Gastroesophageal sphincter (tissue), 4 donors: ENCODE results near the gene PIGR. TPM values are rescaled to one million over a fixed set of nuclear protein-coding genes. Genes with fewer than 3 reads are reported as not detected.

ENCODE experiments used
- ATAC-seq: fragments of 150-250 bp; one replicate; pipeline ENCODE4 v1.9.1; 2016; ENCODE audit warnings: mild to moderate bottlenecking, moderate library complexity
- H3K27ac ChIP-seq, 4 donors: fragments of 200-600 bp; sonication (generic) in 3 of 4; 1 replicate in 3 of 4; 2 replicates in 1 of 4; pipeline ENCODE4 v1.5.1; 2016 to 2019
- H3K27me3 ChIP-seq: fragments of 200-600 bp; sonication (generic); one replicate; pipeline ENCODE4 v1.5.1; 2019
- H3K36me3 ChIP-seq, 2 donors: fragments of 200-600 bp; sonication (generic); one replicate each; pipeline ENCODE4 v1.5.1; 2019; ENCODE audit warnings: control low read depth in 1 of 2
- H3K4me1 ChIP-seq, 3 donors: fragments of 200-600 bp; sonication (generic); 1 replicate in 2 of 3; 2 replicates in 1 of 3; pipeline ENCODE4 v1.5.1; 2016 to 2019; ENCODE audit warnings: control low read depth in 2 of 3
- H3K4me3 ChIP-seq, 2 donors: fragments of 200-600 bp; sonication (generic); one replicate each; pipeline ENCODE4 v1.5.1; 2019; ENCODE audit warnings: mild to moderate bottlenecking in 1 of 2, moderate library complexity in 1 of 2
- H3K9me3 ChIP-seq, 3 donors: fragments of 200-600 bp; sonication (generic); one replicate each; pipeline ENCODE4 v1.5.1; 2017 to 2019; ENCODE audit warnings: control low read depth in 2 of 3
- CTCF ChIP-seq, 4 experiments: fragments of 200-600 bp in 2 of 4; fragments of 450-650 bp in 2 of 4; sonication (generic) in 1 of 4; IDR thresholded peaks; one replicate each; pipeline ENCODE4 v1.5.1; 2017 to 2019; ENCODE audit warnings: antibody characterized with exemption in 4 of 4, mild to moderate bottlenecking in 2 of 4, moderate library complexity in 2 of 4
- EP300 ChIP-seq: sonication (generic); formaldehyde crosslinking; IDR thresholded peaks from one replicate; pipeline ENCODE4 v1.6.1; 2017; ENCODE audit warnings: antibody characterized with exemption, mild to moderate bottlenecking
- POLR2A ChIP-seq, 2 donors: fragments of 450-650 bp; IDR thresholded peaks; one replicate each; pipeline ENCODE4 v1.6.1; 2017; ENCODE audit warnings: antibody characterized with exemption in 2 of 2, mild to moderate bottlenecking in 2 of 2, moderate library complexity in 1 of 2
- POLR2AphosphoS5 ChIP-seq: sonication (generic); formaldehyde crosslinking; IDR thresholded peaks from one replicate; pipeline ENCODE4 v1.6.1; 2017; ENCODE audit warnings: antibody characterized with exemption
- WGBS, 2 donors: methylation state at CpG; one replicate each; pipeline ENCODE4 v1.1.5; 2018; ENCODE audit warnings: low coverage in 1 of 2; 5-methylcytosine and 5-hydroxymethylcytosine counted together
- total RNA-seq, 4 donors: library from RNA; depleted of rRNA; stranded (reverse); fragments of >200 nt; gene quantifications; one replicate each; pipeline ENCODE4 v1.1.0, GENCODE V29; 2016

The PIGR gene
- total RNA-seq, 4 donors from 2014 or later = 0.16 to 256 (median 0.35) TPM

- WGBS, 2 donors = 80 to 84% methylated on average over 1 to 3 of the region's 4 CpGs
- H3K4me3 ChIP-seq = no peak overlapping the region
- H3K27ac ChIP-seq = no peak overlapping the region
- H3K4me1 ChIP-seq = no peaks in the 10 kb centered on the region
- no peak for TF ChIP-seq EP300
- no peak for TF ChIP-seq POLR2AphosphoS5
- TF ChIP-seq POLR2A (IDR thresholded peaks at IDR 0.05) = no peak
- TF ChIP-seq CTCF (IDR thresholded peaks at IDR 0.05) = no peak
- ATAC-seq = no peak
- H3K36me3 ChIP-seq = no peaks in the 10 kb centered on the region
- H3K9me3 ChIP-seq = peaks cover 0 to 11% (median 0%) of the 10 kb centered on the region in 3 donors
- H3K27me3 ChIP-seq = peaks cover 19% of the 10 kb centered on the region
Measured at GRCh38 chr1:206945779-206946178, 487 bp downstream of the PIGR start.

GRCh38 chr1:206944703-206945102 is 1.6 kb downstream of the PIGR start:
- Histone ChIP-seq H3K4me1 (no peaks in the 10 kb centered on the region), H3K9me3 (peaks cover 0 to 4% (median 0%) of the 10 kb centered on the region in 3 donors), H3K27me3 (peaks cover 19% of the 10 kb centered on the region), H3K27ac (no peak overlapping the region), H3K36me3 (no peaks in the 10 kb centered on the region), H3K4me3 (no peak overlapping the region)
- WGBS, 2 donors = 41% methylated on average over 4 of the region's 5 CpGs; no CpG with 5 or more reads in 1 of the 2 donors
- no peak for ATAC-seq
- TF ChIP-seq EP300 (no peak), POLR2AphosphoS5 (no peak), CTCF (IDR thresholded peaks at IDR 0.05) (no peak), POLR2A (IDR thresholded peaks at IDR 0.05) (no peak)

GRCh38 chr1:206941766-206942418 is 4.4 kb downstream of the PIGR start:
- H3K4me3 ChIP-seq = no peak overlapping the region
- TF ChIP-seq POLR2AphosphoS5 (no peak), POLR2A (IDR thresholded peaks at IDR 0.05) (no peak)
- no peak overlapping the region for H3K27ac ChIP-seq
- no peaks in the 10 kb centered on the region for H3K9me3 ChIP-seq
- H3K36me3 ChIP-seq = no peaks in the 10 kb centered on the region
- WGBS, 2 donors = 23 to 43% methylated on average over 3 to 5 of the region's 6 CpGs
- H3K27me3 ChIP-seq = peaks cover 9% of the 10 kb centered on the region
- no peak for ATAC-seq
- no peaks in the 10 kb centered on the region for H3K4me1 ChIP-seq

GRCh38 chr1:206940588-206940936 is 5.7 kb downstream of the PIGR start:
- Histone ChIP-seq H3K27me3 (no peaks in the 10 kb centered on the region), H3K36me3 (no peaks in the 10 kb centered on the region), H3K9me3 (no peaks in the 10 kb centered on the region), H3K27ac (no peak overlapping the region), H3K4me3 (no peak overlapping the region), H3K4me1 (no peaks in the 10 kb centered on the region)
- WGBS, 2 donors = 97 to 100% methylated on average over 1 to 3 of the region's 3 CpGs
- no peak for ATAC-seq
- TF ChIP-seq POLR2AphosphoS5 (no peak), POLR2A (IDR thresholded peaks at IDR 0.05) (no peak), CTCF (IDR thresholded peaks at IDR 0.05) (no peak), EP300 (no peak)

GRCh38 chr1:206939841-206940587 is 6.3 kb downstream of the PIGR start:
- Histone ChIP-seq H3K9me3 (no peaks in the 10 kb centered on the region), H3K36me3 (no peaks in the 10 kb centered on the region), H3K4me1 (no peaks in the 10 kb centered on the region), H3K27me3 (no peaks in the 10 kb centered on the region), H3K4me3 (no peak overlapping the region), H3K27ac (no peak overlapping the region)
- 89 to 97% methylated on average over 5 to 8 of the region's 9 CpGs for WGBS, 2 donors
- TF ChIP-seq POLR2AphosphoS5 (no peak), POLR2A (IDR thresholded peaks at IDR 0.05) (no peak), CTCF (IDR thresholded peaks at IDR 0.05) (no peak), EP300 (no peak)
- no peak for ATAC-seq
